ENCODE measurements around the gene PPP1R9A.

DNA sequence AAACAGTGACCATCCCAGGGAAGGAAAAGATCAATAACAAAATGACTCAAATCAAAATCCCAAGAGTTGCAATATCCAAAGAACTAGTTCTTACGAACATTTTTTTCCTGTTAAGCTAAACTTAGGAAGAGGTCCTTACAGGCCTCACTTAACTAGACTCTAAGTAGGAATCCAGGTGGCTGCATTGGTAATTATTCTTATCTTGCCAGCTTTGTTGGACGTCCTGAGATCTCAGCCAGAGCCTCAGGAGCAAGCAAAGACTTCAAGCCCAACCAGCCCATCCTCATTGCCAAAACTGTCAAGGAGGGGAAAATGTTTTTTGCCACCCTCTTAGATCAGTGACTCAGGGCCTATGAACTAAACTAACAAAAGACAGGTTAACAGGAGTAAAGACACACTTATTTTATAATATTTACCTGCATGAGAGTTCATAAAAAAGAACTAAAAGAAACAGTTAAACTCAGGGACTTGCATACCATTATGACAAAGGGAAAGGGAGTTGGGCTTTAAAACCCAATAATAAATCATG is 18.3 kb upstream of the PPP1R9A start:
- TF ChIP-seq SNAI2 (CRISPR knock-in tag; IDR thresholded peaks at IDR 0.05) = no peak
- no peak for TF ChIP-seq ZNF70 (CRISPR knock-in tag; IDR thresholded peaks at IDR 0.05)
- TF ChIP-seq, protein P1, sequence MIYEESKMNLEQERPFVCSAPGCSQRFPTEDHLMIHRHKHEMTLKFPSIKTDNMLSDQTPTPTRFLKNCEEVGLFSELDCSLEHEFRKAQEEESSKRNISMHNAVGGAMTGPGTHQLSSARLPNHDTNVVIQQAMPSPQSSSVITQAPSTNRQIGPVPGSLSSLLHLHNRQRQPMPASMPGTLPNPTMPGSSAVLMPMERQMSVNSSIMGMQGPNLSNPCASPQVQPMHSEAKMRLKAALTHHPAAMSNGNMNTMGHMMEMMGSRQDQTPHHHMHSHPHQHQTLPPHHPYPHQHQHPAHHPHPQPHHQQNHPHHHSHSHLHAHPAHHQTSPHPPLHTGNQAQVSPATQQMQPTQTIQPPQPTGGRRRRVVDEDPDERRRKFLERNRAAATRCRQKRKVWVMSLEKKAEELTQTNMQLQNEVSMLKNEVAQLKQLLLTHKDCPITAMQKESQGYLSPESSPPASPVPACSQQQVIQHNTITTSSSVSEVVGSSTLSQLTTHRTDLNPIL (CRISPR knock-in tag; IDR thresholded peaks at IDR 0.05; ENCODE audit: low read depth) = no peak
- TF ChIP-seq BACH2 (CRISPR knock-in tag; IDR thresholded peaks at IDR 0.05; ENCODE audit: borderline replicate concordance) = no peak
- TF ChIP-seq, protein P2, sequence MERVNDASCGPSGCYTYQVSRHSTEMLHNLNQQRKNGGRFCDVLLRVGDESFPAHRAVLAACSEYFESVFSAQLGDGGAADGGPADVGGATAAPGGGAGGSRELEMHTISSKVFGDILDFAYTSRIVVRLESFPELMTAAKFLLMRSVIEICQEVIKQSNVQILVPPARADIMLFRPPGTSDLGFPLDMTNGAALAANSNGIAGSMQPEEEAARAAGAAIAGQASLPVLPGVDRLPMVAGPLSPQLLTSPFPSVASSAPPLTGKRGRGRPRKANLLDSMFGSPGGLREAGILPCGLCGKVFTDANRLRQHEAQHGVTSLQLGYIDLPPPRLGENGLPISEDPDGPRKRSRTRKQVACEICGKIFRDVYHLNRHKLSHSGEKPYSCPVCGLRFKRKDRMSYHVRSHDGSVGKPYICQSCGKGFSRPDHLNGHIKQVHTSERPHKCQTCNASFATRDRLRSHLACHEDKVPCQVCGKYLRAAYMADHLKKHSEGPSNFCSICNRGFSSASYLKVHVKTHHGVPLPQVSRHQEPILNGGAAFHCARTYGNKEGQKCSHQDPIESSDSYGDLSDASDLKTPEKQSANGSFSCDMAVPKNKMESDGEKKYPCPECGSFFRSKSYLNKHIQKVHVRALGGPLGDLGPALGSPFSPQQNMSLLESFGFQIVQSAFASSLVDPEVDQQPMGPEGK (CRISPR knock-in tag; IDR thresholded peaks at IDR 0.05; ENCODE audit: borderline replicate concordance) = no peak
- no peak for TF ChIP-seq RARB (CRISPR knock-in tag; IDR thresholded peaks at IDR 0.05)
- TF ChIP-seq, protein P3, sequence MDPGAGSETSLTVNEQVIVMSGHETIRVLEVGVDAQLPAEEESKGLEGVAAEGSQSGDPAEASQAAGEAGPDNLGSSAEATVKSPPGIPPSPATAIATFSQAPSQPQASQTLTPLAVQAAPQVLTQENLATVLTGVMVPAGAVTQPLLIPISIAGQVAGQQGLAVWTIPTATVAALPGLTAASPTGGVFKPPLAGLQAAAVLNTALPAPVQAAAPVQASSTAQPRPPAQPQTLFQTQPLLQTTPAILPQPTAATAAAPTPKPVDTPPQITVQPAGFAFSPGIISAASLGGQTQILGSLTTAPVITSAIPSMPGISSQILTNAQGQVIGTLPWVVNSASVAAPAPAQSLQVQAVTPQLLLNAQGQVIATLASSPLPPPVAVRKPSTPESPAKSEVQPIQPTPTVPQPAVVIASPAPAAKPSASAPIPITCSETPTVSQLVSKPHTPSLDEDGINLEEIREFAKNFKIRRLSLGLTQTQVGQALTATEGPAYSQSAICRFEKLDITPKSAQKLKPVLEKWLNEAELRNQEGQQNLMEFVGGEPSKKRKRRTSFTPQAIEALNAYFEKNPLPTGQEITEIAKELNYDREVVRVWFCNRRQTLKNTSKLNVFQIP (CRISPR knock-in tag; IDR thresholded peaks at IDR 0.05; ENCODE audit: borderline replicate concordance, low read depth) = no peak

Measured in SK-N-SH treated with all-trans-retinoic acid at 6 μM for 48 hours (cell line).